NCI-H128 (cell line): Measurements from ENCODE around the gene USP20.

ENCODE experiments used
- DNase-seq: peaks from one replicate; lab custom pipeline; 2025; ENCODE audit not compliant: unreplicated experiment; lab: John Stamatoyannopoulos, UW

Gene USP20

DNA sequence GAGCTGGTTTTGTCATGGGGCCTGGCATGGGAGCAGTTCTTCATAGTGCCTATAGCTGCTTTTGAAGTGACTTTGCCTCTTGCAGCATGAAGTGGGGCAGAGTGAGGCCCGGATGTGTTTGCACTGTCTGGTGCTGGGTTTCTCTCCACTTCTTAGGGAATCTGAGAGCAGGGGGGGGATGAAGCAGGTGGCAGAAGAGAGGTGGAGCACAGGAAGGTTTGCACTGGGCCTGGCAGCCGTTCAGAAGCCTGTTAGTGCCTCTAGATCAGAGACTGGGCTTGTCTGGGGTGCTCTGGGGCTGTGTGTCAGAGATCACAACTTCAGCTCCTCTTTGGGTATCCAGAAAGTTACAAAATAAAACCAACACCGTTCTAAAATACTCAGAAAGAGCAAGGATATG is 18.4 kb downstream of the USP20 start:
- DNase-seq = no peak

DNA sequence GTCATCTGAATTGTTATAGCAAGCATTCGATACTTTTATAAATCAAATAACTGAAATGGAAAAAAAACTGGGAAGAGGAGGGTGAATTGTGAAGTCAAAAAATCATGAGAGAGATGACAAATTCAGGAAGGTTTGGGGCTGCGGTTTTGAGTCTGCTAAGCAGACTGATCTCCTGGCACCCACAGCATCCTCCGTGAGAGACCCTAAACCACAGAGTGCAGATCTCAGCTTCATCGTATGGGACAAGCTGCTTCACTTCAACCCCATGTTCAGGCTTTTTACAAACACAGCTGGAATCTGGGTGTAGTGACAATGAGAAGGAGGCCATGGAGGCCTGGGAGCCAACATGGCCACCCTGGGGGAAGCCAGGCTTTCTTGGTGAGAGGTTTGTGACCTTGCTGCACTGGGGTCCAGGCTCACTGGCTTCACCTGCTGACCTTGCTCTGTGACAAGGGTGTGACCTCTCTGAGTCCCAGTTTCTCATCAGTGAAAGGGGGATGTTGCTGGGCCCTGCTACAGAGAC is 19.4 kb downstream of the USP20 start:
- no peak for DNase-seq

DNA sequence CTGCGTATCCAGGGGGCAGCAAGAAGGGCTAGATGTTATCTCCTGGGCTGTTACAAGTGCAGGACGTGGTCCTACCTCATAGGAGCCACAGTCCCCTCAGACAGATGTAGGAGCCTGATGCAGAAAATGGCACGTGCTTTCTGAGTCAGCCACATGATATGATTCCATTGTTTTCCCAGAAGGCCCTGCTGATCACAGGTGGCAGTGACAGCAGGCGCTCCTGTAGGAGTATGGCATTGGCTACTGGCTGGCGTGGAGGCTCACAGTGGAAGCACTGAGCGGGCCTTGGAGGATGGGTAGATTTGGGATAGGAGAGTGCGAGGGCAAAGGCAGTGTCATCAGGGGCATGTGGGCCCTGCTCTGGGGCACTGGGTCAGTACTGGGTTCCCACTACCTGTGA is 21.9 kb downstream of the USP20 start:
- DNase-seq = no peak

DNA sequence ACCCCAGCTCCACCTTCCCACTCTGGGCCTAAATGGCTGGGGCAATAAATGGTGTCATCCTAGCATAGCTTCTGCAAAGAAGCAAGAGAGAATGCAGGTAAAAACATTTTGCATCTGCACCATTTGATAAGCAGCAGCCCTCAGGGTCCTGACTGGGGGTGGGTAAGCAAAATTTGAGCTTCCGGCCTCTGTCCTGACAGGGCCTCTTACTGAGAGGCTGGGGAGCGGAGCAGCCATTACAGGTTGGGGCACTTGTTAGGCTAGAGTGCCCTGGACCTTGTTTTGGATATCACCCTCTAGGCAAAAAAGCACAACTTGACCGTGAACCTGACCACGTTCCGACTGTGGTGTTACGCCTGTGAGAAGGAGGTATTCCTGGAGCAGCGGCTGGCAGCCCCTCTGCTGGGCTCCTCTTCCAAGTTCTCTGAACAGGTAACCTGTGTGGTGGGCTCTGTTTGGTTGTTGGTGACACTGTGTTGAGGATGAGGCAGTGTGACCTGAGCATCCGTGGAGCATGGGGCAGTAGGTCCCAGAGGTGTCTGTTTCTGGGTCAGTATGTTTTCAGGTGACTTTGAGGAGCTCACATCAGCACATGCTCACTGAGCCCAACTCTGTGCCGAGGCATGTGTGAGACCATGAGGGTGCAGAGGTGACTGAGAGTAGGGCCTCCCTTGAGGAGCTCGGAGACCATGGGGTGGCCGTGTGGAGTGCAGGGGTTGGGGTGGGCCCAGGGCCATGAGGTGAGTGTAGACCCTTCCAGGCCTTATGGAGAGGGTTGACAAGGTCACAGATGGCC is 23.1 kb downstream of the USP20 start:
- DNase-seq = no peak

DNA sequence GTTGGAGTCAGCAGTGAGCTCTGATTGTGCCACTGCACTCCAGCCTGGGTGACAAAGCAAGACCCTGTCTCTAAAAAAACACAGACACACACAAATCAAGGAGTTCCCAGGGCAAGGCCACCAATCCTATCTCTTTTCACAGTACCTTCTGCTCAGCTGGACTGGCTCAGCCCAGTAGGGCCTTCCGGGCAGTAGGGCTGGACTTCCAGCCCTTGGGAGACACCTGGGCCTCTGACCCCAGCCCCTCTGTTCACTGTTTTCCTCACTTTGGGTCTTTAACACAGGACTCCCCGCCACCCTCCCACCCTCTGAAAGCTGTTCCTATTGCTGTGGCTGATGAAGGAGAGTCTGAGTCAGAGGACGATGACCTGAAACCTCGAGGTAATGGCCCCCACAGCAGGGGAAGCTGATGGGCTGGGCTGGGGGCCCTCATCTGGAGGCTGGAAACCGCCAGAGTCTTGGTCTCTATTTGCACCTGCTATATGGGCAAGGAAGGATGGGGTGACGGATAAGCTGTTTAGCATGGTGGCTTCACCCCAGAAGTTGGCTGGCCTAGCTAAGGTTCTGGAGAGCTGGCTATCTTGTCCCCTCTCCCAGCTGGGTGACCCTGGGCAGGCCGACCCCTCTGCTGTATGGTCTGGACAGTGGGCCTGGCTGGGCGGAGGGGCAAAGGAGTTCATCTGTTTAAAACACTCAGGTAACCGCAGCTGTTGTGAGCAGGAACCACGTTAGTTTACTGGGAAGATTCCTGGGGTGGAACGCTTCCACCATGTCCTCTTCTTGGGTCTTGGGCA is 25.6 kb downstream of the USP20 start:
- no peak for DNase-seq

DNA sequence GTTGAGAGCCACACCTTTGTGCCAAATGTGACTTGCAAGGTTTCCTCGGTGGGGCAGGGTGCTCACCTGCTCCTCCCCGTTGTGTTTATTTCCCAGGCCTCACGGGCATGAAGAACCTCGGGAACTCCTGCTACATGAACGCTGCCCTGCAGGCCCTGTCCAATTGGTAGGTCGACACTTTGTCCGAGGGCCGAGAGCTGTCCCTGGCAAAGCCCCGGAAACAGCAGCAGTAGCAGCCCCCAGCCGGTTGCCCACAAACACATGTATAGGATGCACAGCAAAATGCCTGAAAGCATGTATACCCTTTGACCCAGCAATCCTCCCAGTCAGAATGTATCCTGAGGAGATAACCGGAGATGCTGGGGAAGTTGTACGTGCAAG is 26.2 kb downstream of the USP20 start:
- DNase-seq = no peak

DNA sequence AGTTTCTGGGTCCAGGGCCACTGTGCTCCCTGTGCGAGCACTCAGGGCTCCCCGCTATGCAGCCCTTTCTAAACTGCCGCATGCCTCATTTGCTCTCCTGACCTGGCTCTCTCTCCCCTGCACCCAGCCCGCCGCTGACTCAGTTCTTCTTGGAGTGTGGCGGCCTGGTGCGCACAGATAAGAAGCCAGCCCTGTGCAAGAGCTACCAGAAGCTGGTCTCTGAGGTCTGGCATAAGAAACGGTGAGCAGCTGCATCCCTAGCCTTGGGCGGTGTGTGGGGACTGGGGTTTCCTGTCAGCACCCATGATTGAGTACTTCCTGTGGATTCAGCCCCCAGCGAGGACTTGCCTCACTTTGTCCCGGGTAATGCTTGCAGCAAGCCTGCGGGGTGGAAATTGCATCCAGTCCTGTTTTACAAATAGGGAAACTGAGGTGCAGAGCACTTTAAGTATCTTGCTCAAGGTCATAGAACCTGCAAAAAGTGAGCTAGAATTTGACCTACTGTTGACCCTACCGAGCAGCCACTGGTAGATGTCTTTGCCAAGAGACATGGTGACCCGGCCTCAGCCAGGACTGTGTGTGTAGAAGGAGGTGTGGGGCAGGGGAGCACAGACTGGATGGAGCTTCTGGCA is 27.9 kb downstream of the USP20 start:
- no peak for DNase-seq

DNA sequence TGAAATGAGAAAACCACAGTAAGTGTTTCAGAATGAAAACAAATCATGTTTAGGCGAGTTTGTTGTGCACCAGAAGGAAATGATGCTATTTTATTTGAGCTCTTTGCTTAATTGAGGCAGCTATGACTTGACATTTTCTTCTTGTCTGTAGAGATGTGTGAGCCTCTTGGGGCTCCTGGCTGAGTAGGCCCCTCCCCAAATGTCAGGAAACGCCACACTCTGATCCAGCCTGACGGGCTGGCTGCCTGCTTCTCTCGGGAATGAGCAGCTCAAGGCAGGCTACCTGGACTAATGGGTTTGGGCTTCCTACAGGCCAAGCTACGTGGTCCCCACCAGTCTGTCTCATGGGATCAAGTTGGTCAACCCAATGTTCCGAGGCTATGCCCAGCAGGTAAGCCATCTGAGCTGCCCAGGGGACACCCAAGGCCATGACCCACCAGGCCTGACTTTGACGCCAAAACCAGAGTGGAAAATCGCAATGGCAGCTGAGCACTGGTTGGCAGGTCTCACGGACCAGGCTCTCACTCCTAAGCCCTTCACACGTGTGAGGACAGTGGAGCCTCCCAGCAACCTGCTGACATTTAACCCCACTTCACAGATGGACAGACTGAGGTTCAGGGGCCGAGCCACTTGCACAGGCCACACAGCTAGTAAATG is 29.9 kb downstream of the USP20 start:
- no peak for DNase-seq

DNA sequence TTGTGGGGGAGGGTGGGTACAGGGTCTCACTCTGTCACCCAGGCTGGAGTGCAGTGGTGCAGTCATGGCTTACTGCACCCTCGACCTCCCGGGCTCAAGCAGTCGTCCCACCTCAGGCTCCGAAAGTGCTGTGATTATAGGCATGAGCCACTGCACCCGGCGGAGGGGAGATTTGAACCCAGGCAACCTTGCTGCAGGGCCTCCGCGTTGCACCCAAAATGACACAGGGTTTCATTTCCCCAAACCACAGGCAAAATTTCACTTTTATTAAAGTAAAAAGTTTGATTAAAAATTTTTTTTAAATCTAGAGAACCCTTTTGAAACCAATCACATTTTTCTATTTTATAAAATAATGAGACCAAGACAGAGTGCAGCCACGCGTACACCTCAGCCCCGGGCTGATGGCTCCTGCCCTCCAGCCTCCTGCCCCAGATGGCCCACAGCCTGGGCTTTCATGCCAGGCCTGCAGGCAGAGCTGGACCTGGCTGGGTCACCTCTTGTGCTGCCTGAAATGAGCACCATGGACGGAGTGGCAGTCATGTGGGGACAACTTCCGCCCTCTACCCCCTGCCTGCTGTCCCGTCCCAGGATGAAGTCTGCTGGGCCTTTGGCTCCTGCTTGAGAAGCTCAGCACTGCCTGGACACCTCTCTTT is 30.5 kb downstream of the USP20 start:
- no peak for DNase-seq

DNA sequence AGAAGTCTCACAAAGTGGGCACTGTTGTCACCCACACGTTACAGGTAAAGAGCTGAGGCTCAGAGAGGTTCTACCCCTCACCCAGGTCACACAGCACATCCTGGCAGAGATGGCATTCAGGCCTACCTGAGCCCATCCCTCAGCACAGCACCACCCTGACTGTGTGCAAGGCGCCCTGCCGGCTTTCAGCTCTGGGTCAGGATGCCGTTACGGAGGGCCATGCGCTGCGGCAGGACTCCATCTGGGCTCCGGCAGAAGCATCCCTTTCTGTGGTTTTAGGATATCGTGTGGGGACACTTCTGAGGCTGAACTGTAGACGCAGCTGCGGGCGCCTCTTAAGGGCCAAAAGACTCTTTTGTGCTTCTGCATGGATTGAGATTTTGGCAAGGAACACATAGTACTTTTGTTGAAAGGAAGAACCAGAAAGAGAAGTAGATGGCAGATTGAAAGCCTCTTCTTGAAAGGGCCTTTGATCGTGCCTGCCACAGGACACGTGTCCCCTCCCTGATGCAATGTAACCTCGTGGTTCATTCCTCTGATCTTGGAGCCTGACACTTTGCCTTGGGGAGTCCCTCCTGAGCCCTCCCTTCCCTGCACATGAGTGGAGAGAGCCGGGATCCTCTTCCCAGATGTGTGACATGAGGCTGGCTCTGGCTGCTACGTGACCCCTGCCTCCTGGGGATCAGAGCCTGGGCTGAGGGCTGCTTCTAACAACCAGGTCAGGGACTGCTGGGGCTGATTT is 31.3 kb downstream of the USP20 start:
- DNase-seq = no peak

DNA sequence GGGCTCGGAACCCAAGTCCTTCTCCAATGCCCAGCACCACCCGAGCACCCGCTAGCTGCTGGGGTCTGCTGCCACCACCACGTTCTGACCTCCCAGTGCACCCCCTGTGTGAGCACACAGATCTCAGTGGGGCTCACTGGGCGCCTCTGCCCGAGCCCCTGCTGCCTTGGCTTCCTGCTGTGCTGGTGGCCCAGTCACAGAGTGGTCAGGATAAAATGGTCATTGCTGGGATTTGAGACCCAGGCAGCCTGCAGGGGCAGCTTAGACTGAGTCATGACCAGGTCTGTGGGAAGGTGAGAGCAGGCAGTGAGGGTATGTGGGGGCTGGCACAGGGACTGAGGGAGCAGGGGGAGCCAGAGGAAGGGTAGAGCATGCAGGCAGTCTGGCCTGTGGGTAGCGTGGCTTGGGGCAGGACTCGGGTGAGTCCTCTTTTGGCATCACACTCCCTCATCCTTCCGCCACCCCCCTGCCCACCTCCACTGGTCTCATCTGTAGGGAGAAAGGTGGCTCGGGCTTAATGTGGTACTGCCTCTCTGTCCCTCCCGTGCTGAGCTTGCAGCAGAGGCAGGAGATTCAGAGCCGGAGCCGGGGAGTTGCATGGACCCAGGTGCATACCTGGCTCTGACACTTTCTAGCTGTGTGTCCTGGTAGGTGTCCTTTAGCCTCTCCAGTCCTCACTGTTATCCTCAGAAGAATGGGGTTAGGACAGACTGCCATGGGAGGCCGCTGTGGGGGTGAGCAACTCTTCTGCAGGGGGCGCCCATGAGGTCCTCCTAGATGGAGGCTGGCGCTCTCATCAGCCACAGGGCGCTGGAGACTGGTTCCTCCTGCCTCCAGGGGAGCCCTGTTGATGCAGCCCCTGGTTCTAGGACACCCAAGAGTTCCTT is 32.1 kb downstream of the USP20 start:
- no peak for DNase-seq

DNA sequence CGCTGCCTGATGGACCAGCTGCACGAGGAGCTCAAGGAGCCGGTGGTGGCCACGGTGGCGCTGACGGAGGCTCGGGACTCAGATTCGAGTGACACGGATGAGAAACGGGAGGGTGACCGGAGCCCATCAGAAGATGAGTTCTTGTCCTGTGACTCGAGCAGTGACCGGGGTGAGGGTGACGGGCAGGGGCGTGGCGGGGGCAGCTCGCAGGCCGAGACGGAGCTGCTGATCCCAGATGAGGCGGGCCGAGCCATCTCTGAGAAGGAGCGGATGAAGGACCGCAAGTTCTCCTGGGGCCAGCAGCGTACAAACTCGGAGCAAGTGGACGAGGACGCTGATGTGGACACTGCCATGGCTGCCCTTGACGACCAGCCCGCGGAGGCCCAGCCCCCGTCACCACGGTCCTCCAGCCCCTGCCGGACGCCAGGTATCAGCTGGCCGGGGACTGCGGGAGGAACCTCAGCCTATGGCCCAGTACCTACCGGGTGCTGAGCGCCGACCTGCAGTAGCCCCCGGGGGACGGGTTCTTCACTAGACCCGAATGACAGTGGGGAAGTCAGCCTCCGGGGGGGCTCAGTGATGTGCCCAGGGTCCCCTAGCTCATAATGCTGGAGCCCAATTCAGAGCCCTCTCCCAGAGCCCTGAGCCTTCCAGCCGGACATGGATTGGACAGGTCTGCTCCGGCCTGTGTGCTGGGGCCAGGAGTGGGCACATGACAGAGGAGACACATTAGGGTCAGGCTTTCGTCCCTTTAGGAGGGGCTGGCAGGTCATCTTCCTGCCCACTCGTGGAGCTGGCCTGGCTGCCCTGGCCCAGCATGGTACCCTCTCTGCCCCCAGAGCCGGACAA is 33.0 kb downstream of the USP20 start:
- no peak for DNase-seq

DNA sequence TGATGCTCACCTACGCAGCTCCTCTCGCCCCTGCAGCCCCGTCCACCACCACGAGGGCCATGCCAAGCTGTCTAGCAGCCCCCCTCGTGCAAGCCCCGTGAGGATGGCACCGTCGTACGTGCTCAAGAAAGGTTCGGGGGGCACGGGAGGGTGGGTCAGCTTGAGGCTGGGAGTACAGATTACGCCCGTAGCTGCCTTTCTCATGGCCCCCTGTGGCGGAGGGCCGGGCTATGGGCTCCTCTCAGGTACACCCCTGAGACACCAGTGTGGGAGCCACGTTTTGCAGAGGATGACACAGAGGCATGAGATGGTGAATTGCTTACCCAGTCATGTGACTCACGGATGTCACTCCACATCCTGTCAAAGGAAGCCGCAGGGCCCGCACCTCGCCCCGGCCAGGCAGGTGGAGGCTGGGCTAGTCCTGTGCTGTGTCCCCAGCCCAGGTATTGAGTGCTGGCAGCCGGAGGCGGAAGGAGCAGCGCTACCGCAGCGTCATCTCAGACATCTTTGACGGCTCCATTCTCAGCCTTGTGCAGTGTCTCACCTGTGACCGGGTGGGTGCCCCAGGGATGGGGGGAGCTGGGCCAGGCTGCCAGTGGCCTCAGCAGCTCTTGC is 33.7 kb downstream of the USP20 start:
- DNase-seq = no peak

DNA sequence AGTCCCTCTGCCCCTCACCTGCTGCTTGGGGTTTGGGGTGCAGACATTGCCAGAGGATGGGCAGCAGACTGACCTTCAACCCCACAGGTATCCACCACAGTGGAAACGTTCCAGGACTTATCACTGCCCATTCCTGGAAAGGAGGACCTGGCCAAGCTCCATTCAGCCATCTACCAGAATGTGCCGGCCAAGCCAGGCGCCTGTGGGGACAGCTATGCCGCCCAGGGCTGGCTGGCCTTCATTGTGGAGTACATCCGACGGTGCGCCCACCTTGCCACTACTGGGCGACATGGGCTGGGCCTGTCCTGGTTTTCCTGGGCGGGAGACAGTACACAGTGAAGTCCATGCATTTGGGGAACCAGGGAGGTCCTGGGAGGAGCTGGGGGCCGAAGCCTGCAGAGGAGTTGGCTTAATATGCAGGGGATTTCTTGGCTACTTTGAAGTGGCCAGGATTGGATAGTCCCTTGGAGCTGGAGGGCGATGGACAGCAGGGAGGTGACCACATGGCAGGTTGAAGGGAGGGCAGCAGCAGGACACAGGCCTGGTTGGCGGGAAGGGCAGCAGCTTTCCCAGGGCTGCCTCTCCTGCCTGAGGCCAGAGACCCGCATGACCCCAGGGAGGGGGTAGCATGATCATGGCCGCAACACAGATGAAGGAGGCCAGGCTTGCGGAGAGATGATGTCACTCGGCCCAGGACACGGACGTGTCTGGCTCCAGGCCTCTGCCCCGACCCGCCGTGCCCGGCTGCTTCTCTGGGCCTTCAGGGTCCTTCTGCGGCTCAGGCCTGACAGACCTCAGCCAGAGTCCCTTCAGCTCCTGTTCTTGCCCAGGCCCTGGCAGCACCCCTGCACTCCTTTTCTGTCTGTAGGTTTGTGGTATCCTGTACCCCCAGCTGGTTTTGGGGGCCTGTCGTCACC is 34.6 kb downstream of the USP20 start:
- DNase-seq = no peak

DNA sequence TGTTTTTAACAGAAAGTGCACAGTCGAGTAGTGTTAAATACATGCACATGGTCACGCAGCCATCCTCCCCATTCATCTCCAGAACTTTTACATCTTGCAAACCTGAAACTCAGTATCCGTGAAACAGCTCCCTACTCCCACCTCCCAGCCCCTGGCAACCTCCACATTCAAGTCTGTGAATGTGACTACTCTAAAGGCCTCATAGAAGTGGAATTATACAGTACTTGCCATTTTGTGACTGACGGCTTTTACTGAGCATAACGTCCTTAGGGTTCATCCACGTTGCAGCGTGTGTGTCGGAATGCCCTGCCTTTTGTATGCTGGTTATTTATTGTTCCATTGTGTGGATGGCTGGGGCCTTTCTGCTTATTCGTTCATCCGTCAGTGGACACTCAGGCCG is 35.8 kb downstream of the USP20 start:
- DNase-seq = no peak

DNA sequence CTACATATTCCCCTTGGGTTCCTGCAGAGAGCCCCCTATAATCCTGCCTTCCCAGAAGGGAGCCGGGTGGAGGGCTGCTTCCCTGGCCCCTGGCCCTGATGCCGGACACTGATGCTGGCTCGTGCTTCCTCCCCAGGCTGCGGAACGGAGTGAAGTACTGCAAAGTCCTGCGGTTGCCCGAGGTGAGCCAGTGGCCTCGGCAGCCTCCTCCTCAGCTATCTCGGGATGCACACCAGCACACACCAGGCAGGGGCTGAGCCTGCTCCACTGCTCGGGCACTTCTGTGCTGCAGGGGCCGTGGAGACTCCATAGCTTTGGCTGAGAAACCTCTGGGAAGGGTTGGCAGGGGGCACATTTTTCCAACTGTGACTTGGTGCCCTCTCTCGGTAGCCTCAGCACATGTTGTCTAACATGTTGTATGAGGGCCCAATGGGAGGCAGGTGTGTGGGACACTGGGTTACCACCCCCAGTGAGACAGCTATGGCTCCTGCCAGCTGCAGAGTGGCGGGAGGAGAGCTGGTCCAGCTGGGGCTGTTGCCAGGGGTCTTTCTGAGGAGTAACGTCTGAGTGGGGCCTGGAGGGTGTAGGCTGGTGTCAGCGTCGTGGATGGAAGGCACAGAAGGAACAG is 38.4 kb downstream of the USP20 start:
- DNase-seq = no peak
